ENCODE results near the gene ZNF681.
"Not testable (repeated sequence)": the region's sequence is repeated elsewhere in the genome, so short reads cannot be mapped to it uniquely, and the experiment has no call there.

The ZNF681 gene

DNA sequence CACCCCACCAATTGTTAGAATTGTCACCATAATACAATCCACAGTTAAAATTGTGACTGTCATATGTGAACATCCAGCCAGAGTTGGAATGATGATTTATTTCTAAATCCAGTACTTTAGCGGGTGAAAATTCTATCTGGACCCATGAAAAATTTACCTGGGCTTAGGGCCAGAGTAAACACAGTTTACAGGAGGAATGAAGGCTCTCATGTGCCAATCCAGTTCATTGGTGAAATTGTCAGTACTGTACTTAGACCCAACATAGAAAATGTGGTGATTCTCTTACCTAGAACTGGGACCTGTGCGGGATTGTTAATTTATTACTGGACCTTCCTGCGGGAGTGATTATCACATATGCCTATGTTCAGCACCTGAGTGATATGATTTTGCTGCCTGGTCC is 27.3 kb upstream of the ZNF681 start:
- ATAC-seq (replicated peaks): no peak
- Mint-ChIP-seq H3K27me3 (no peaks in the 10 kb centered on the region), H3K27ac (no peak overlapping the region), H3K36me3 (ENCODE audit: insufficient read depth) (peaks cover 3% of the 10 kb centered on the region), H3K9me3 (no peaks in the 10 kb centered on the region), H3K4me3 (no peak overlapping the region), H3K4me1 (ENCODE audit: low read depth in 2 of 2) (no peaks in the 10 kb centered on the region)
- DNase-seq: no peak

DNA sequence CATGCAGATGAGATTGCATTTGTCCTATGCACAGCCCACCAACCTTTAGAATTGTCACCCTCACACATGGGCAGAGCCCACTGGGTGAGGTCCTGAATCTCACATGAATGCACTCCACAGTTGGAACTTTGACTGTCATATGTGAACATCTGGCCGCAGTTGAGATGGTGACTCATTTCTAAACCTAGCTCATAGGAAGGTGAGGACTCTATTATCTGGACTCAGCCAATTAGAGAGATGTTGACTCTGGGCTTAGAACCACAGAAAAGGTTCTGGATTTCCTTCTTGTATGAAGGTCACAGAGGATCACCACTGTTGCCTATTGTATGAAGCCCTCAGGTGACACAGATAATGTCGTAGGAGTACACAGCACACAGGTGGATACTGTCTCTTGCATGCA is 25.6 kb upstream of the ZNF681 start:
- Mint-ChIP-seq H3K9me3 (no peaks in the 10 kb centered on the region), H3K27me3 (no peaks in the 10 kb centered on the region), H3K4me1 (ENCODE audit: low read depth in 2 of 2) (no peaks in the 10 kb centered on the region), H3K36me3 (ENCODE audit: insufficient read depth) (no peaks in the 10 kb centered on the region), H3K27ac (no peak overlapping the region), H3K4me3 (no peak overlapping the region)
- no peak for ATAC-seq (replicated peaks)
- no peak for DNase-seq

DNA sequence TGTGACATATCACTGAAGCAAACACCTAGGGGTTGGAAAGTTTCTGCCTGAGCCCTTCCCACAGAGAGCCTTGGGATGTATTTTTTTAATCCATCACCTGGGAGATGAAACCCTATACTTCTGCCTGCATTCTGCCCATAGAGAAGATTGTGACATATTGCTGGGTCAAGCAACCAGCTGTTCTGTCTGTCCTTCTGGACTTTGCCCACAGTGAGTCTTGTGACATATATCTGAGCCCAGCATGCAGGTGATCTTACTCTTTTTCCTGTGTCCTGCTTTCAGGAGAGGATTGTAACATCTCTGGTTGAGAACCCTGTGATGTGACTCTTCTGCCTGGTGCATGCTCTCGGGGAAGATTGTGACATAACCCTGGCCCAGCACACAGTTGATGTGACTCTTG is 24.9 kb upstream of the ZNF681 start:
- no peaks in the 10 kb centered on the region for H3K4me1 Mint-ChIP-seq (ENCODE audit: low read depth in 2 of 2)
- H3K27me3 Mint-ChIP-seq: no peaks in the 10 kb centered on the region
- H3K36me3 Mint-ChIP-seq (ENCODE audit: insufficient read depth): no peaks in the 10 kb centered on the region
- H3K27ac Mint-ChIP-seq: no peak overlapping the region
- no peak overlapping the region for H3K4me3 Mint-ChIP-seq
- ATAC-seq (replicated peaks): no peak
- no peaks in the 10 kb centered on the region for H3K9me3 Mint-ChIP-seq
- DNase-seq: no peak

DNA sequence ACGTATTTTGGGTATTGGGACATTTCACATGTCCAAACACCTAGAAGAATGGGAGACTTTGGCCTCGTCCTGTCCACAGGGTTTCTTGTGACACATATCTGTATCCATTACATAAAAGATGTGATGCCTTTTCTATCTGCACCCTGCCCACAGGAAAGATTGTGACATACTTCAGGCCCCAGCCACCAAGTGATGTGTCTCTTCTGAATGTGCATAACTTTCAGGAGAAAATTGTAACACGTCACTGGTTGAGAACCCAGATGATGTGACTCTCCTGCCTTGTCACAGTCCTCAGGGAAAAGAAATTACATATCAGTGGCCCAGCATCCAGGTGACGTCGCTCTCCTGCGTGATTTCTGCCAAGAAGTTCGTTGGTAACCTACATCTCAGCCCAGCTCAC is 21.0 kb upstream of the ZNF681 start:
- Mint-ChIP-seq H3K36me3 (ENCODE audit: insufficient read depth) (no peaks in the 10 kb centered on the region), H3K27me3 (no peaks in the 10 kb centered on the region), H3K4me1 (ENCODE audit: low read depth in 2 of 2) (peaks cover 0 to 7% of the 10 kb centered on the region in 2 donors), H3K27ac (no peak overlapping the region), H3K9me3 (no peaks in the 10 kb centered on the region), H3K4me3 (no peak overlapping the region)
- ATAC-seq (replicated peaks): no peak
- no peak for DNase-seq

DNA sequence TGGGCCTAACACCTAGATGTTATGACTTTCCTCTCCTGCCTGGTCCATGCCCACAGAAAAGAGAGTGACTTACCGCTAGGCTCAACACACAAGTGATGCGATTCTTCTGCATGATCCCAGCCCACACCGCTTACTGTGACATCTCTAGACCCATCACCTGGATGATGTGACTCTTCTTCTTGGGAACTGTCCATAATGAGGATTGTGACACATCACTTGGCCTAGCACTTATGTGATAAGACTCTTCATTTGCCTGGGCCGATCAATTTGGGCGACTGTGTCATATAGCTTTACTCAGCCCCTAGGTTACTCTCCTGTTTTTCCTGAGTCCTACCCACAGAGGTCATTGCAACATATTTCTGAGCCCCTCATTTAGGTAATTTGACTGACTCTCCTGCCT is 19.9 kb upstream of the ZNF681 start:
- Mint-ChIP-seq H3K4me1 (ENCODE audit: low read depth in 2 of 2) (peaks cover 0 to 10% of the 10 kb centered on the region in 2 donors), H3K27ac (peak overlapping the region in 1 of 2 donors; percentile 82), H3K9me3 (no peaks in the 10 kb centered on the region), H3K4me3 (no peak overlapping the region), H3K27me3 (no peaks in the 10 kb centered on the region), H3K36me3 (ENCODE audit: insufficient read depth) (no peaks in the 10 kb centered on the region)
- DNase-seq: no peak
- ATAC-seq (replicated peaks): no peak

DNA sequence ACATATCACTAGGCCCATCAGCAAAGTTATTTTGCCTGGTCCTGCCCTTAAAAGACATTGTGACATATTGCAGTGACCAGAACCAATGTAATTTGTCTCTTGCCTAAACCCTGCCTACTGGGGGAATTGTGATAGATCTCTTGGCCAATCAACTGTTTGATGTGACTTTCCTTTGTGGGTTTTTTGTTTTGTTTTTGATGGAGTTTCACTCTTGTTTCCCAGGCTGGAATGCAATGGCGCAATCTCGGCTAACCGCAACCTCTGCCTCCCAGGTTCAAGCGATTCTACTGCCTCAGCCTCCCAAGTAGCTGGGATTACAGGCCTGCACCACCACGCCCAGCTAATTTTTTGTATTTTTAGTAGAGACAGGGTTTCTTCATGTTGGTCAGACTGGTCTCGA is 19.3 kb upstream of the ZNF681 start:
- H3K36me3 Mint-ChIP-seq (ENCODE audit: insufficient read depth); DNase-seq; H3K9me3 Mint-ChIP-seq; ATAC-seq (replicated peaks); H3K27me3 Mint-ChIP-seq; H3K4me3 Mint-ChIP-seq: not testable (repeated sequence)
- Mint-ChIP-seq H3K27ac (peak overlapping the region in 1 of 2 donors; percentile 82), H3K4me1 (ENCODE audit: low read depth in 2 of 2) (peaks cover 0 to 10% of the 10 kb centered on the region in 2 donors)

DNA sequence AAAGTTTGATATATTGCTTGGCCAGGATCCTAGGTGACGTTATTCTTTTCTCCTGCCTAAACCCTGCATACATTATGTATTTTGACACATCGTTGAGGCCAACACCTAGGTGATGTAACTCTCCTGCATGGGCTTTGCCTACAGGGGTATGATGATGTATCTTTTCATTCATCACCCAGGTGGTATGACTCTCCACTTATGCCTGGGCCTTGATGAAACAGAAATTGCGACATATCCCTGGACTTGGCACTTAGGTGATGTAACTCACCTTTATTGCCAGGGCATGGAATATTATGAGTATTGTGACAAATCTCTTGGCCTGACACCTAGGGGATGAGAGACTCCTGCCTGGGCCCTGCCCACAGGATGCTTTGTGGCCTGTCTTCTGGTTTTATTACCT is 18.5 kb upstream of the ZNF681 start:
- Mint-ChIP-seq H3K4me1 (ENCODE audit: low read depth in 2 of 2) (peaks cover 0 to 12% of the 10 kb centered on the region in 2 donors), H3K27ac (peak overlapping the region; percentile 65 to 82), H3K9me3 (no peaks in the 10 kb centered on the region), H3K27me3 (no peaks in the 10 kb centered on the region), H3K4me3 (no peak overlapping the region), H3K36me3 (ENCODE audit: insufficient read depth) (no peaks in the 10 kb centered on the region)
- no peak for ATAC-seq (replicated peaks)
- DNase-seq: no peak

DNA sequence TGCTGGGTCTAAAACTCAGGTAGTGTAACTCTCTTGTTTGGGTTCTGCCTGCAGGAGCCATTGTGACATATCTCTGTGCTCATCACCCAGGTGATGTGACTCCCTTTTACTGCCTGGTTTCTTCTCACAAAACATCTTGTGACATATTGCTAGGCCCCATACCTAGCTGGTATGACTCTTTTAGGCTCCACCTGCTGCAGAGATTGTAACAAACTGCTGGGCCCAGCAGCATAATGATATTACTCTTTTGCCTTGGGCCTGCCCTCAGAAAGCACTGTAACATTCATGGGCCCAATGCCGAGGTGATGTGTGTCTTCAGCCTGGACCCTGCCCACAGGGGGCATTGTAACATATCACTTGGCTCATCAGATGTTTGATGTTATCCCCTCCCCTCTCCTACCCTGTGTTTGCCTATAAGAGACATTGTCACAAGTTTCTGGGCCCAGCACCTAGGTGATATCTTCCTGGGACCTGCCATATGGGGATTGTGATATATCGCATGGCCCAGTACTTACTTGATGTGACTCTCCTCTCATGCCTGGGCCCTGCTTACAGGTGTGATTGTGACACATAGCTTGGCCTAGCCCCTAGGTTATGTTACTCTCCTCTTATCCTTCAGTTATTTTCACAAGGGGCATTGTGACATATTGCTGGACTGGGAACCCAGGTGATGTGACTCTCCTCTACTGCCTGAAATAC is 18.0 kb upstream of the ZNF681 start:
- ATAC-seq (replicated peaks) (no peak), DNase-seq (no peak)
- Mint-ChIP-seq H3K27ac (peak overlapping the region in 1 of 2 donors; percentile 65), H3K4me3 (no peak overlapping the region), H3K4me1 (ENCODE audit: low read depth in 2 of 2) (peaks cover 0 to 17% of the 10 kb centered on the region in 2 donors), H3K27me3 (no peaks in the 10 kb centered on the region), H3K9me3 (no peaks in the 10 kb centered on the region), H3K36me3 (ENCODE audit: insufficient read depth) (no peaks in the 10 kb centered on the region)

DNA sequence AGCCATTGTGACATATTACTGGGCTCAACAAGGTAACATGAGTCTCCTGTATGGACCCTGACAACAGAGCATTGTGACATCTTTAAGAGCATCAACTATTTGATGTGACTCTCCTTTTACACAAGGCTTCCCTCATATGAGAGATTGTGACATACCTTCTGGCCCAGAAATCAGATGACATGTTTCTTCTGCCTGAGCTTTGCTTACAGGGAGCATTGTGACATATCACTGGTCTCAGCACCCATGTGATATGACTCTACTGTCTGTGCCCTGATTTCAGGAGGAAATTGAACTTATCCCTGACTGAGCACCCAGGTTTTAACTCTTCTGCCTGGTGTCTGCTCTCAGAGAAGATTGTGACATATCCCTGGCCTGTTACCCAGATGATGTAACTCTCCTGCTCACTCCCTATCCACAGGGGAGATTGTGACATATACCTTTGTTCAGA is 15.9 kb upstream of the ZNF681 start:
- no peak overlapping the region for H3K27ac Mint-ChIP-seq
- H3K9me3 Mint-ChIP-seq: no peaks in the 10 kb centered on the region
- no peak for DNase-seq
- no peak overlapping the region for H3K4me3 Mint-ChIP-seq
- H3K36me3 Mint-ChIP-seq (ENCODE audit: insufficient read depth): no peaks in the 10 kb centered on the region
- H3K4me1 Mint-ChIP-seq (ENCODE audit: low read depth in 2 of 2): peaks cover 0 to 19% of the 10 kb centered on the region in 2 donors
- no peaks in the 10 kb centered on the region for H3K27me3 Mint-ChIP-seq
- no peak for ATAC-seq (replicated peaks)

DNA sequence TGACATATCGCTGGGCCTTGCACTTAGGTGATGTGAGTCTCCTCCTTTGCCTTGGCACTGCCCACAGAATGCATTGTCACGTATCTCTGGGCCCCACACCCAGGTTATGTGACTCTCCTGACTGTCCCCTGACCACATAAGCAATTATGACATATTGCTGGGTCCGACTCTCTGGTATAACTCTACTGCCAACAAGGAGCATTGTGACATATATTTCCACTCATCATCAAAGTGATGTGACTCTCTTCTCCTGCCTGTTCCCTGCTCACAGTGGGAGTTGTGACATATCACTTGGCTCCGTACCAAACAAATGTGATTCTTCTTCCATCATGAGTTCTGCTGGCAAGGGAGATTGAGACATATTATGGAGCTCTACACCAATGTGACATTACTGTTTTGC is 15.4 kb upstream of the ZNF681 start:
- ATAC-seq (replicated peaks): no peak
- H3K27ac Mint-ChIP-seq: no peak overlapping the region
- no peak overlapping the region for H3K4me3 Mint-ChIP-seq
- H3K9me3 Mint-ChIP-seq: no peaks in the 10 kb centered on the region
- DNase-seq: no peak
- no peaks in the 10 kb centered on the region for H3K27me3 Mint-ChIP-seq
- H3K36me3 Mint-ChIP-seq (ENCODE audit: insufficient read depth): no peaks in the 10 kb centered on the region
- H3K4me1 Mint-ChIP-seq (ENCODE audit: low read depth in 2 of 2): peaks cover 0 to 19% of the 10 kb centered on the region in 2 donors

DNA sequence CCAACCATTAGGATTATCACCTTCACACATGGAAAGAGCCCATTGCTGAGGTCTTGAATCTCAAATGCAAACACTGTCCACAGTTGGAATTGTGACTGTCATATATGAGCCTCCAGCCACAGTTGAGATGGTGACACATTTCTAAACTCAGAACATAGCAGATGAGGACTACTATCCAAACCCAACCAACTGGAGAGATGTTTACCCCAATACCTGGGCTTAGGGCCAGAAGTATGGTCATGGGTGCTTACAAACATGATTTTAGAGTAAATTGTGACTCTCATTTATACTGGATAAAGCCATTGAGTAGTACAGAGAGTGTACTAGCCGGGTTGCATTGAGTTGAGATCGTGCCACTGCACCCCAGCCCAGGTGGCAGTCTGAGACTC is 14.0 kb upstream of the ZNF681 start:
- no peaks in the 10 kb centered on the region for H3K9me3 Mint-ChIP-seq
- ATAC-seq (replicated peaks) (no peak), DNase-seq (no peak)
- peaks cover 0 to 16% of the 10 kb centered on the region in 2 donors for H3K4me1 Mint-ChIP-seq (ENCODE audit: low read depth in 2 of 2)
- H3K4me3 Mint-ChIP-seq: no peak overlapping the region
- H3K27ac Mint-ChIP-seq: no peak overlapping the region
- no peaks in the 10 kb centered on the region for H3K36me3 Mint-ChIP-seq (ENCODE audit: insufficient read depth)
- H3K27me3 Mint-ChIP-seq: no peaks in the 10 kb centered on the region

DNA sequence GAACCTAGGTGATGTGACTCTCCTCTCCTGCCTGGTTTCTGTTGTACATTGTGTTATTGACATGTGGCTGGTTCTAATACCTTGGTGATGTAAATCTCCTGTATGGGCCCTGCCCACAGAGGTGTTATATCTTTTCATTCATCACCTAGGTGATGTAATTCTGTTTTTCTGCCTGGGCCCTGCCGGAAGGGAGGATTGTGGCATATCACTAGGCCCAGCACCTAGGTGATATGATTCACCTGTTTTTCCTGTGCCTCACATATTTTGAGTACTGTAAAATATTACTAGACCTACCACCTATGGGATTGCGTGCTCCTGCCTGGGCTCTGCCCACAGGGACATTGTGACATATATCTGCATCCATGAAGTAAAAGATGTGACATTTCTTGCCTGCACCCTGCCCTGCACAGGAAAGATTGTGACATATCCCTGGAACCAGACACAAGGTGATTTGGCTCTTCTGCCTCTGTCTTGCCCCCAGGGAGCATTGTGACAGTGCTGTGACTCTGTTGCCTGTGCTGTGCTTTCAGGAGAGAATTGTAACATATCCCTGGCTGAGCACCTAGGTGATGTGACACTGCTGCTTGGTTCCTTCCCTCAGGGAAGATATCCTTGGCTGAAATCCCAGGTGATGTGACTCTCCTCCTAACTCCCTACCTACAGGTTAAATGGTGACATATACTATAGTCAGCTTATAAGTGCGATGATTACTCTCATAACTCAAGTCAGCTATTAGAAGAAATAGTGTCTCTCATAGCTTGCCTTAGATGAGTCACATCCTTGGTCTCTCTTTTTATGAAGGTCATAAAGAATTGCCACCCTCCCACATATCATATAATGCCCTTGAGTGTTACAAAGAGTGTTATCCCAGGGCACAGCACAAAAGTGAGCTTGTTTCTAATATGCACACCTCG is 13.3 kb upstream of the ZNF681 start:
- no peaks in the 10 kb centered on the region for H3K27me3 Mint-ChIP-seq
- H3K4me3 Mint-ChIP-seq: no peak overlapping the region
- DNase-seq (no peak), ATAC-seq (replicated peaks) (peak; percentile 26)
- no peaks in the 10 kb centered on the region for H3K36me3 Mint-ChIP-seq (ENCODE audit: insufficient read depth)
- H3K9me3 Mint-ChIP-seq: no peaks in the 10 kb centered on the region
- peak overlapping the region in 1 of 2 donors; percentile 50 for H3K27ac Mint-ChIP-seq
- peaks cover 0 to 13% of the 10 kb centered on the region in 2 donors for H3K4me1 Mint-ChIP-seq (ENCODE audit: low read depth in 2 of 2)

DNA sequence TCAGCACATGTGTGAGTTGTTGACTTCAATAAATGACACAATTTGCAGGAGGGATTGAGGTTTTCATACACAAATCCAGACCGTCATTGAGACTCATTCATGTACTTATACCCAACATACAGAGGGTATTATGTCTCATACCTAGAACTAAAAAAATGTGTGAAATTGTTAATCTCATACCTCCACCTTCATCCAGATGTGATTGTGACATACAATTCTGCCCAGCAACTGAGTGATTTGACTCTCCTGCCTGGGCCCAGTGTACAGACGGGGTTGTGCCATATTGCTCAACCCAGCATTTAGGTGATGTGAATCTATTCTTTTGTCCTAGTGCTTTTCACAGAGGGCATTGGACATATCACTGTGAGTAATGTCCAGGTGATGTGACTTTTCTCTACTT is 12.6 kb upstream of the ZNF681 start:
- H3K27ac Mint-ChIP-seq: no peak overlapping the region
- no peak for ATAC-seq (replicated peaks)

More for the DNA sequence above, 12.6 kb upstream of the ZNF681 start:
- no peak for DNase-seq
- peaks cover 0 to 13% of the 10 kb centered on the region in 2 donors for H3K4me1 Mint-ChIP-seq (ENCODE audit: low read depth in 2 of 2)
- no peak overlapping the region for H3K4me3 Mint-ChIP-seq
- no peaks in the 10 kb centered on the region for H3K9me3 Mint-ChIP-seq
- no peaks in the 10 kb centered on the region for H3K36me3 Mint-ChIP-seq (ENCODE audit: insufficient read depth)
- H3K27me3 Mint-ChIP-seq: no peaks in the 10 kb centered on the region

Data from effector memory CD8-positive, alpha-beta T cell (primary cell).